Measurements from ENCODE around the gene XPOT. TPM values are rescaled to one million over a fixed set of nuclear protein-coding genes. Genes with fewer than 3 reads are reported as not detected.

Gene XPOT
- total RNA-seq, 1 experiment from 2014 or later = 130 TPM

DNA sequence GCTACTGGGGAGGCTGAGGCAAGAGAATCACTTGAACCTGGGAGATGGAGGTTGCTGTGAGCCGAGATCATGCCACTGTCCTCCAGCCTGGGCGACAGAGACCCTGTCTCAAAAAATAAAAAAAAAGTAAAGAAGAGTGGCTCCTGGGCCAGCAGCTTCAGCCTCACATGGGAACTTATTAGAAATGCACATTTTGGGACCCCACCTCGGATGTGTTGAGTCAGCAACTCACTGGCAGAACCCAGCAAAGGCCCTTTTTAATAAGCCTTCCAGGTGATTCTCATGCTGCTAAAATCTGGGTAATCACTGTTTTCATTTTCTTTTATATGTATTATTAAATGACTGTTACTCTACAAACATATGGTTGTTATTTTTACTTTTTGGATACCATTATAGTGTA is 89.3 kb downstream of the XPOT start:
- H3K27ac ChIP-seq (ENCODE audit: insufficient read length, low read depth, low read length) = no peak overlapping the region
- no peak overlapping the region for H2BK15ac ChIP-seq (ENCODE audit: low read depth, low read length)
- no peak overlapping the region for H3K4me3 Mint-ChIP-seq
- H2BK120ac ChIP-seq (ENCODE audit: low read depth, low read length, poor library complexity, severe bottlenecking) = no peak overlapping the region
- no peaks in the 10 kb centered on the region for H3K79me1 ChIP-seq (ENCODE audit: insufficient read depth, low read depth, low read length, poor library complexity, severe bottlenecking)
- H3K4me2 ChIP-seq (ENCODE audit: insufficient read depth, insufficient read length, low read length) = no peak overlapping the region
- H3K4me1 Mint-ChIP-seq = no peaks in the 10 kb centered on the region
- no peak overlapping the region for H3K4ac ChIP-seq (ENCODE audit: low read depth, low read length)
- H3K23ac ChIP-seq (ENCODE audit: insufficient read length, low read depth, low read length) = no peak overlapping the region
- no CpG with 5 or more reads among the region's 3 CpGs for WGBS (ENCODE audit: extremely low coverage, insufficient read length, low lambda C conversion rate)
- no peaks in the 10 kb centered on the region for H3K4me1 ChIP-seq (ENCODE audit: insufficient read depth, low read length)
- no peaks in the 10 kb centered on the region for H4K20me1 ChIP-seq (ENCODE audit: control insufficient read depth, insufficient read depth, insufficient read length)
- no peak overlapping the region for H4K8ac ChIP-seq (replicated peaks; ENCODE audit: insufficient read length, low read depth, low read length)
- H3K27me3 Mint-ChIP-seq (ENCODE audit: low read depth) = no peaks in the 10 kb centered on the region
- no peak overlapping the region for H2AK5ac ChIP-seq (ENCODE audit: insufficient read length, low read length)
- H3K18ac ChIP-seq (ENCODE audit: insufficient read length, low read depth, low read length) = no peak overlapping the region
- no peaks in the 10 kb centered on the region for H3K23me2 ChIP-seq (ENCODE audit: insufficient read length, low read depth, low read length, poor library complexity, severe bottlenecking)
- no peaks in the 10 kb centered on the region; the same call in 1 of the 2 replicates for H3K79me2 ChIP-seq (ENCODE audit: insufficient read depth, low read length)
- H3K9ac ChIP-seq (ENCODE audit: extremely low read depth, insufficient read length, low read length) = no peak overlapping the region
- no peak overlapping the region for H4K91ac ChIP-seq (ENCODE audit: insufficient read length, low read depth, low read length)
- no peak overlapping the region for H3T11ph ChIP-seq (ENCODE audit: low read length)
- no peak overlapping the region for H2AFZ ChIP-seq (ENCODE audit: low read length)
- H3K14ac ChIP-seq (ENCODE audit: insufficient read depth, low read length) = no peak overlapping the region
- no peaks in the 10 kb centered on the region for H3K9me3 Mint-ChIP-seq
- H3K56ac ChIP-seq (ENCODE audit: insufficient read length, low read depth, low read length) = no peak overlapping the region
- H3K27me3 ChIP-seq (ENCODE audit: insufficient read depth, low read length) = no peaks in the 10 kb centered on the region
- H3K9me3 ChIP-seq (ENCODE audit: control insufficient read depth, low read depth, low read length) = no peaks in the 10 kb centered on the region
- peaks cover 16 to 74% (median 52%) of the 10 kb centered on the region in 3 experiments; a peak in 6 of 7 replicates for H3K36me3 Mint-ChIP-seq (ENCODE audit: insufficient read depth in 1 of 3, low read depth in 3 of 3)
- no peak for DNase-seq
- no peak overlapping the region for H3K27ac Mint-ChIP-seq
- no peak overlapping the region for H4K5ac ChIP-seq (ENCODE audit: insufficient read length, low read depth, low read length)
- TF ChIP-seq, protein P1, sequence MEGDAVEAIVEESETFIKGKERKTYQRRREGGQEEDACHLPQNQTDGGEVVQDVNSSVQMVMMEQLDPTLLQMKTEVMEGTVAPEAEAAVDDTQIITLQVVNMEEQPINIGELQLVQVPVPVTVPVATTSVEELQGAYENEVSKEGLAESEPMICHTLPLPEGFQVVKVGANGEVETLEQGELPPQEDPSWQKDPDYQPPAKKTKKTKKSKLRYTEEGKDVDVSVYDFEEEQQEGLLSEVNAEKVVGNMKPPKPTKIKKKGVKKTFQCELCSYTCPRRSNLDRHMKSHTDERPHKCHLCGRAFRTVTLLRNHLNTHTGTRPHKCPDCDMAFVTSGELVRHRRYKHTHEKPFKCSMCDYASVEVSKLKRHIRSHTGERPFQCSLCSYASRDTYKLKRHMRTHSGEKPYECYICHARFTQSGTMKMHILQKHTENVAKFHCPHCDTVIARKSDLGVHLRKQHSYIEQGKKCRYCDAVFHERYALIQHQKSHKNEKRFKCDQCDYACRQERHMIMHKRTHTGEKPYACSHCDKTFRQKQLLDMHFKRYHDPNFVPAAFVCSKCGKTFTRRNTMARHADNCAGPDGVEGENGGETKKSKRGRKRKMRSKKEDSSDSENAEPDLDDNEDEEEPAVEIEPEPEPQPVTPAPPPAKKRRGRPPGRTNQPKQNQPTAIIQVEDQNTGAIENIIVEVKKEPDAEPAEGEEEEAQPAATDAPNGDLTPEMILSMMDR (conservative IDR thresholded peaks at IDR 0.05) = no peak
- no peak overlapping the region for H2BK12ac ChIP-seq (ENCODE audit: insufficient read length, low read depth, low read length)
- no peak overlapping the region for H2BK5ac ChIP-seq (ENCODE audit: insufficient read length, low read length)
- no peak overlapping the region for H2BK20ac ChIP-seq (ENCODE audit: low read depth, low read length, poor library complexity, severe bottlenecking)
